Measurements from ENCODE around the gene PGGT1B. TPM values are rescaled to one million over a fixed set of nuclear protein-coding genes. Genes with fewer than 3 reads are reported as not detected.
A peak's percentile ranks its signal among the peaks of the same experiment; 100 is the strongest.

The PGGT1B gene
- total RNA-seq, 1 donor from 2014 or later, result 45.4 TPM

GRCh38 chr5:115190388-115190787 is 72.3 kb downstream of the PGGT1B start:
- H2AFZ ChIP-seq (ENCODE audit: low read depth, low read length), result no peak overlapping the region
- no peaks in the 10 kb centered on the region for H4K20me1 ChIP-seq (ENCODE audit: insufficient read depth, low read length)
- no peaks in the 10 kb centered on the region for H3K79me2 ChIP-seq (ENCODE audit: insufficient read depth, low read length)
- H3K36me3 ChIP-seq (ENCODE audit: insufficient read depth, low read length), result no peaks in the 10 kb centered on the region
- peaks cover 8% of the 10 kb centered on the region for H3K27me3 Mint-ChIP-seq (ENCODE audit: low read depth, unreplicated experiment)
- H3K9me3 Mint-ChIP-seq (ENCODE audit: unreplicated experiment), result no peaks in the 10 kb centered on the region
- no peaks in the 10 kb centered on the region for H3K27me3 ChIP-seq (ENCODE audit: insufficient read depth, low read length)
- no peak overlapping the region for H3K27ac Mint-ChIP-seq (ENCODE audit: unreplicated experiment)
- H3K4me2 ChIP-seq (ENCODE audit: low read length), result no peak overlapping the region
- FAIRE-seq (no peak), DNase-seq (ENCODE audit: low read depth) (no peak)
- H3K4me3 ChIP-seq (ENCODE audit: insufficient read depth, low read depth, low read length), result no peak overlapping the region
- no peak overlapping the region for H3K9ac ChIP-seq (ENCODE audit: low read length)
- no peak overlapping the region for H3K27ac ChIP-seq (ENCODE audit: low read depth, low read length)
- H3K4me1 Mint-ChIP-seq (ENCODE audit: low read depth, unreplicated experiment), result no peaks in the 10 kb centered on the region
- H3K4me3 Mint-ChIP-seq (ENCODE audit: unreplicated experiment), result no peak overlapping the region
- H3K36me3 Mint-ChIP-seq (ENCODE audit: low read depth, unreplicated experiment), result no peaks in the 10 kb centered on the region
- H3K9me3 ChIP-seq (ENCODE audit: insufficient read depth, low read depth, low read length), result no peaks in the 10 kb centered on the region
- H3K4me1 ChIP-seq (ENCODE audit: insufficient read depth, low read length), result no peaks in the 10 kb centered on the region
- TF ChIP-seq EZH2 (IDR thresholded peaks at IDR 0.05; ENCODE audit: insufficient read depth, low read length) (no peak), CTCF (IDR thresholded peaks at IDR 0.05; ENCODE audit: insufficient read depth, low read depth, low read length) (no peak)

GRCh38 chr5:115189866-115190265 is 72.8 kb downstream of the PGGT1B start:
- H3K9me3 Mint-ChIP-seq (ENCODE audit: unreplicated experiment), result no peaks in the 10 kb centered on the region
- H3K4me1 Mint-ChIP-seq (ENCODE audit: low read depth, unreplicated experiment), result no peaks in the 10 kb centered on the region
- no peaks in the 10 kb centered on the region for H3K36me3 Mint-ChIP-seq (ENCODE audit: low read depth, unreplicated experiment)
- DNase-seq (ENCODE audit: low read depth), result no peak
- peaks cover 8% of the 10 kb centered on the region for H3K27me3 Mint-ChIP-seq (ENCODE audit: low read depth, unreplicated experiment)
- no peaks in the 10 kb centered on the region for H3K9me3 ChIP-seq (ENCODE audit: insufficient read depth, low read depth, low read length)
- no peak overlapping the region for H3K4me3 Mint-ChIP-seq (ENCODE audit: unreplicated experiment)
- no peaks in the 10 kb centered on the region for H3K27me3 ChIP-seq (ENCODE audit: insufficient read depth, low read length)
- no peak for TF ChIP-seq EZH2 (IDR thresholded peaks at IDR 0.05; ENCODE audit: insufficient read depth, low read length)
- no peak for TF ChIP-seq CTCF (IDR thresholded peaks at IDR 0.05; ENCODE audit: insufficient read depth, low read depth, low read length)
- no peak overlapping the region for H3K4me2 ChIP-seq (ENCODE audit: low read length)
- no peak overlapping the region for H3K4me3 ChIP-seq (ENCODE audit: insufficient read depth, low read depth, low read length)
- no peak overlapping the region for H2AFZ ChIP-seq (ENCODE audit: low read depth, low read length)
- H3K36me3 ChIP-seq (ENCODE audit: insufficient read depth, low read length), result no peaks in the 10 kb centered on the region
- no peaks in the 10 kb centered on the region for H3K79me2 ChIP-seq (ENCODE audit: insufficient read depth, low read length)
- no peak overlapping the region for H3K9ac ChIP-seq (ENCODE audit: low read length)
- FAIRE-seq, result no peak
- no peaks in the 10 kb centered on the region for H3K4me1 ChIP-seq (ENCODE audit: insufficient read depth, low read length)
- no peaks in the 10 kb centered on the region for H4K20me1 ChIP-seq (ENCODE audit: insufficient read depth, low read length)
- H3K27ac Mint-ChIP-seq (ENCODE audit: unreplicated experiment), result no peak overlapping the region
- no peak overlapping the region for H3K27ac ChIP-seq (ENCODE audit: low read depth, low read length)

GRCh38 chr5:115186794-115187193 is 75.9 kb downstream of the PGGT1B start:
- Histone ChIP-seq H3K9me3 (ENCODE audit: insufficient read depth, low read depth, low read length) (no peaks in the 10 kb centered on the region), H3K9ac (ENCODE audit: low read length) (no peak overlapping the region), H3K27me3 (ENCODE audit: insufficient read depth, low read length) (peaks cover 10% of the 10 kb centered on the region), H3K79me2 (ENCODE audit: insufficient read depth, low read length) (no peaks in the 10 kb centered on the region), H4K20me1 (ENCODE audit: insufficient read depth, low read length) (no peaks in the 10 kb centered on the region), H2AFZ (ENCODE audit: low read depth, low read length) (no peak overlapping the region), H3K36me3 (ENCODE audit: insufficient read depth, low read length) (no peaks in the 10 kb centered on the region), H3K4me2 (ENCODE audit: low read length) (peak overlapping the region; percentile 23), H3K4me3 (ENCODE audit: insufficient read depth, low read depth, low read length) (no peak overlapping the region), H3K4me1 (ENCODE audit: insufficient read depth, low read length) (no peaks in the 10 kb centered on the region), H3K27ac (ENCODE audit: low read depth, low read length) (no peak overlapping the region)
- no peak for FAIRE-seq
- no peaks in the 10 kb centered on the region for H3K36me3 Mint-ChIP-seq (ENCODE audit: low read depth, unreplicated experiment)
- no peak for DNase-seq (ENCODE audit: low read depth)
- H3K27me3 Mint-ChIP-seq (ENCODE audit: low read depth, unreplicated experiment), result peaks cover 18% of the 10 kb centered on the region
- no peak overlapping the region for H3K4me3 Mint-ChIP-seq (ENCODE audit: unreplicated experiment)
- no peaks in the 10 kb centered on the region for H3K4me1 Mint-ChIP-seq (ENCODE audit: low read depth, unreplicated experiment)
- no peaks in the 10 kb centered on the region for H3K9me3 Mint-ChIP-seq (ENCODE audit: unreplicated experiment)
- TF ChIP-seq CTCF (IDR thresholded peaks at IDR 0.05; ENCODE audit: insufficient read depth, low read depth, low read length) (no peak), EZH2 (IDR thresholded peaks at IDR 0.05; ENCODE audit: insufficient read depth, low read length) (no peak)
- no peak overlapping the region for H3K27ac Mint-ChIP-seq (ENCODE audit: unreplicated experiment)
